HG03039 (cell line): Measurements from ENCODE around the gene PRSS21.

ENCODE experiments used
- ATAC-seq: cut with Tn5 transposase; IDR thresholded peaks from one replicate; pipeline ENCODE4 v1.9.1; 2021; ENCODE audit warnings: mild to moderate bottlenecking, moderate library complexity; ENCODE audit not compliant: unreplicated experiment

The PRSS21 gene

DNA sequence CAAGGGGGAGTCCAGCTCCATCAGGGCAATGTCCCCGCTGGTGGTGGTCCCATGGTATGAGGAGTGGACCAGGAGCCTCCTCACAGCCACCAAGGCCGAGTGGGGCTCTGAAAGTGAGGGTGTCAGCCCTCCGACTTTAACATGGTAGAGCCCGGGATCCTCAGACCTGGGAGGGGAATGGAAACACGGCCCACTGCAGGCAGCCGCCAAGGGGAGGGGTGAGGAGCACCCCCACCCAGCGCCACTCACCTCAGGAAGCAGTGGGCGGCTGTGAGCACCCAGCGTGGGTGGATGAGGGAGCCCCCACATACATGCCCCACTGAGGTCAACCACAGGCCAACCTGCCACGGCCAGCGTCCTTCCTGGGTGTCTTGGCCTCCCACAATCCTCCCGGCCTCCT, 23.9 kb downstream of the PRSS21 start:
- no peak for ATAC-seq

DNA sequence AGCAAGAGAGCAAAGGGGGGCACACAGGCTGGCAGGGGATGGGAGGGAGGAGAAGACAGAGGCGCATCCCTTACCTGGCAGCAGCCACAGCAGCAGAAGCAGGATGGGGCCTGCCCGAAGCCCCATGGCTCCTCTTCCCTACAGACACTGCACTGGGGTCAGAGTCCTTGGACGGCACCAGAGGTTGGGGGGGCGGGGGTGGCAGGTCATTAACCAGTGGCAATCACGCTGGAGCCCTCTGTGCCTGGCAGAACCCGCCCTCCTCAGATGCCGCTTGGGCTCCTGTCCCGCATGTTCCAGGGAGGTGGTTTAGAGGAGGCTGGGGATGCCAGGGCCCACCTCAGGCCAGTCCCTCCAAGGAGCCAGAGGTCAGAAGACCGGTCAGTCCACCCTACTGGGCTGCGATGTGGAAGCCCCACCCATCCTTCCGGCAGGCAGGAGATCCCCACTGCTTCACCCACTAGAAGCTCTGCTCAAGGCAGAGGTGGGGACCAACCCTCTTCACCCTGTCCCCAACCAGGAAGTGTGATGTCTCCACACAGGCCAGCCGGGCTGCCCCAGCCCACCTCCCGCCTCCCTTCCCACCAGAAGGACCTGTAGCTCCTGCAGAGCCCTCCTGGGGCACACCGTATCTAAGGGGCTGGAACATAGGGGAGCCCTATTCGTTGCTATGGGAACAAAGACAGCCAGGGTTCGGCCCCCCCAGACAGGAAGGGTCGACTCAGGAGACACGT, 24.7 kb downstream of the PRSS21 start:
- ATAC-seq = no peak

DNA sequence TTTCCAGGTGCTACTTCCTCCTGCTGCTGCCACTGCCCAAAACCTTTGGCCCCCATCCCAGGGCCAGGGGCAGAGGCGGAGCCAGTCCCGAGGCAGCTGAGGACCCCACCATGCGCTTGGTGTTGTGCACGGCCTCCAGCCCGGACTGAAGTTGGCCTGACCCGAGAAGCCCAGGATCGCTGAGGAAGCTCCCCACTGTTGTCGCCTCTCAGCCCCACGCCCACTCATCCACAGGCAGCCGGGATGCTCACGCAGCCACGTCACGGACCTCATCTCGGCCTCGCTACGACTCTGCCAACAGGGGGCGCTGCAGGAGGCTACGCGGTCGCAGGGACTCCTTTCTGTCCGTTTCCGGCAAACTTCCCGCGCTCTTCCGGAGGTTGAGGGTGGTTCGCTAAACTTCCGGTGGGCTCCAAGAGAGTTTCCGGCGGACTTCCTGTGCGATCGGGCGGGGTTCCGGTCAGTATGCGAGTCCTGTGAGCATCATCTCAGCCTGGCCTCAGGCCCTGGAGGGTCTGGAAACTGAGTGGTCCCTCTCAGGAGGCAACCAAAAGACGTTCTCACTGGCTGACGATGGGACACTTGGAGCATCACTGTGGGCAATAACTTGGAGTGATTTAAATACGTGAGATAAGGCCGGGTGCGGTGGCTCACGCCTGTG, 25.4 kb downstream of the PRSS21 start:
- no peak for ATAC-seq

DNA sequence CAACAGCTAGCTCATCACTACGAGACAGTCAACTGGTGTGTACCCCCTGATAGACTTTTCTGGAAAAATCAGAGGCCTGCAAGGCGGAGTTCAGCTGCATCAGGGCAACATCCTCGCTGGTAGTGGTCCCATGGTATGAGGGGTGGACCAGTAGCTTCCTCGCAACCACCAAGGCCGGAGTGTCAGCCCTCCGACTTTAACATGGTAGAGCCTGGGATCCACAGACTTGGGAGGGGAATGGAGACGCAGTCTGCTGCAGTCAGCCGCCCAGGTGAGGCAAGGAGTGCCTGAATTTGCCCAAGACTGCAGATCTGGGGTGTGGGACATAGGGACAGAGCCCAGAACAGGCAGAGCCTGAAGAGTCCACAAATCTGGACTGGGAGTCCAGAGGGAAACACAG, 26.5 kb downstream of the PRSS21 start:
- ATAC-seq = no peak

DNA sequence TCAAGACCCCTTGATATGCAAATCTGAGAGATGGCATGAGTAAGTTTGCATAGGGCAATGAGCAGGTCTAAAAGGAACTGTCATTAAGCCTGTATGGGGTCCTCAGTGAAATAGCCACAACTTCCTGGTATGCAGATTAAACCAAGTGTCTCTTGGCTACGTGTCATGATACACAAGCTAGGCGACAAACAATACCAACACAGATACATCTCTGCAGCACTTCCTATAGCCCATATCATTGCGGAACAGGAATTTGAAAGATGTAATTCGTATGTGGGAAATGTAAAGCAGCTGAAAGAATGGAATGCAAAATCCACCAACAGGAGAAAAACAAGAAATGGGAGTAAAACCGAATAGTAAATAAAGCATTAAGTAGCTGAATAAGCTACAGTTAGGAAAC, 28.1 kb downstream of the PRSS21 start:
- ATAC-seq = no peak

DNA sequence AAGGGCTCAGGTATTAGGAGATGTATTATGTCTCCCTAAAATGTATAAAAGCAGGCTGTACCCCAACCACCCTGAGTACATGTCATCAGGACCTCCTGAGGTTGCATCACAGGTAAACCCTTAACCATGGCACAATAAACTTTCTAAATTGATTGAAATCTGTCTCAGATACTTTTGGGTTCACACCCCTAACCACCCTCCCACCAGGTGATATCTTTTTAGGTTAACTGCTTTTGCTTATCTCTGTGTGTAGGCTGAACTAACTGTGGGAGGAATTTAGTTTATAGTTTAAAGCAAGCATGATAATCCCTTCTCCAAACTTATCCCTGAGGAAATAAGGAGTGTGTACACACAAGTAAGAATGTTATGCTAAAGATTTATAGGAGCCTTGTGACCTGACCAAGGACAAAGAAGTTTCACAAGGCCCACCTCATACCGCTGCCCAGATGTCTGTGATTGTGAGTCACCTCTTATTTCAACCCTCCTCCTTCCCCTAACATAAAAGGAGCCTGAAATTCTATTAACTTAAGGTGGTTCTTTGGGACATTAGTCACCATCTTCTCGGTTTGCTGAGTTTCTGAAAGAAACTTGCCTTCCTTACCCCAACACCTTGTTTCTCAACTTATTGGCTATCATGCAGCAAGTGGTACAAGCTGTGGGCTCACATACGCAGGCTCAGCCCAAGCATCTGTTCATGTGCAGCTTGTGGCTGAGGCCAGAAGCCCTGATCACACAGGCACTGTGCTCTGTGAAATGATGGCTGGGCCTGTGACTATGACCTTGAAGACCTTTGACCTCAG, 29.7 kb downstream of the PRSS21 start:
- no peak for ATAC-seq

DNA sequence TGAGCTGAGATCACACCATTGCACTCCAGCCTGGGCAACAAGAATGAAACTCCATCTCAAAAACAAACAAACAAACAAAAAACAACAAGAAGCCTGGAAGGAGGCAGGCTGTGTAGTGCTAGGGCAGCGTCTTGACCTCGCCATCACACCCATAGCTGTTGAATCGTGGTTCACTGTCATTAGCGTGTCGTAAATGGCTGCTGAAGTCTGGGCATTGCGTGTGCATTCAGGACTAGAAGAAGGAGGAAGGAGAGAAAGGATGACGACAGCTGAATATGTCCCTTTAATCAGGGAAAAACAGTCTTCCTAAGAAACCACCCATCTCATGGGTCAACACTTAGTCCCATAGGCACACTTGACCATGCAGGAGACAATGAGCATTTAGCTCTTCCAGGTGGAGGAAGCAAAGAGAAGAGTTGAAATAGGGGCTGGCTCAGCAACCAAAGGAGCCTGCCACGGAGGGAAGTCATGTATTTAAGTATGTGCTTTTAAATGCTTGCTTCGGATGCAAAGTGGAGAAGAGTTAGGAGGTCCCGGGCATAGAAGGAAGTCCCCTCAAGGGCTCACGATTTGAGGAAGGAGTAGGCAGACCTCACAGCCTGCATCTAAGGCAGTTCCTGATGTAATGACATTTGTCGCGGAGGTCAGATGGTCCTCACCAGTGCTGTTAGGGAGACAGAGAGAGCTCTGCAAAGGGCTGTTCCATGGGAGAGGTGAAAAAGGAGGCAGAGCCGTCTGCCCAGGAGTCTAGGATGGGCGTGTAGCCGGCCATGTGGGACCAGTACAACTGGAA, 32.1 kb downstream of the PRSS21 start:
- ATAC-seq = no peak

DNA sequence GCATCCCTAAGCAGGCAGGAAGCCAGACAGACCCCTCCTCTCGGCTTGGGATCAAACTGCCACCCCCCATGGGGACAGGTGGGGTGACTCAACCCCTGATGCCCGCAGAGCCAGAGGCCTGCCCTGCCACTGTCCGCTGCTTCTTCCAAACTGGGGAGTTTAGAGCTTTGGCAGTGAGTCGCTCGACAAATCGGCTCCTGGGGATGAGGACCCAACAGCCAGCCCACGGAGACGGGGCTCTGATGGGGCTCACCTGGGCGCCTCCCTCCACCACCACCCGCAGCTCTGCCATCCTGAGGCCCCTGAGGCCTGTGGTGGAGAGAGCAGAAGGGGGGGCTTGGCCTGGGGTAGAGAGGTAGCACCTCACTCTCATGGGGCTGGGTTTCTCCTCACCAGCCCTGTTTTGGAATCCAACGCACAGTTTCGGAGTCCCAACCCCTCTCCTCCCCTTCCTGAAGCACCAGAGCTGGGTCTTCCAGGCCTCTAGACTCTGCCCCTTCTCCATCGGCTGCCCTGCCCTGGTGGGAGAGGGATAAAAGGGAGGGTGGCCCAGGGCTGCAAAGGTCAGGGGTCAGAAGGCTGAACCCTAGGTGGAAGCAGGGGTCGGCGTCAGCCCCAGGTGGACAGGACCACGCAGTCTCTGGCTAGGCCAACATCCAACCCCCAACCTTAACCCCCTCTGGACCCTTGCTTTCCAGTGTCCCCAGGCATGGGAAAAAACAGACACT, 35.1 kb downstream of the PRSS21 start:
- no peak for ATAC-seq

DNA sequence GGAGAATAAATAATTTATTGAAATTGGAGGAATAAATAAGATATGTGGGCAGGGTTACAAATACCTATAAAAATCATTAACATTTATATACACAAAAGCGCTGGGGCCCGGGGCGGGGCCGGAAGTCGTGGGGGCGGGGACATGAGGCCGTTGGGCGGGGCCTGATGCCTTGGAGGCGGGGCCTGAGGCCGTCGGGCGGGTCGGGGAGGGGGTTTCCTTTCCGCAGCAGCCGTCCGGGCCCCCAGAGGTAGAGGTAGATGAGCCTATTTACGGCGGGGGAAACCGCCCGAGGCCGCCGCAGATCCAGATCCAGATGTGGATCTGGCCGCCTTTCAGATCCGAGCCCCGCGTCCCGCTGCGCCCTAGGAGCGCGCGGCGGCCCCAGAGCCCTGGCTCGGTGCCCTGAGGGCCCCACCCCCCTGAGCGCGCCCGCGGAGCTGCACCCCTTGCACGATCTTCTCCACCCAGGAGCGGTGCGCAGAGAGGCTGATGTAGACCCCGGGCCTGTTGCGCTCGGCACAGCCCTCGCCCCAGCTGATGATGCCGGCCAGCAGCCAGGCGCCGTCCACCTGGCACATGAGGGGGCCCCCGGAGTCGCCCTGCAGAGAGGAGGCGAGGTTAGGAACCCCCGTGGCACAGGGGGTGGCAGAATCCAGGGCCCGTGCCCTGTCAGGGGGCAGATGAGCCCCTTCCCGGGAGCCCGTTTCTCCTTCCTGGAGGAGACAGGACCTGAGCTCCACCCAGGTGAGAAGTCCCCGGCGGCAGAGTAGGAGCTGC, 35.9 kb downstream of the PRSS21 start:
- ATAC-seq = no peak

DNA sequence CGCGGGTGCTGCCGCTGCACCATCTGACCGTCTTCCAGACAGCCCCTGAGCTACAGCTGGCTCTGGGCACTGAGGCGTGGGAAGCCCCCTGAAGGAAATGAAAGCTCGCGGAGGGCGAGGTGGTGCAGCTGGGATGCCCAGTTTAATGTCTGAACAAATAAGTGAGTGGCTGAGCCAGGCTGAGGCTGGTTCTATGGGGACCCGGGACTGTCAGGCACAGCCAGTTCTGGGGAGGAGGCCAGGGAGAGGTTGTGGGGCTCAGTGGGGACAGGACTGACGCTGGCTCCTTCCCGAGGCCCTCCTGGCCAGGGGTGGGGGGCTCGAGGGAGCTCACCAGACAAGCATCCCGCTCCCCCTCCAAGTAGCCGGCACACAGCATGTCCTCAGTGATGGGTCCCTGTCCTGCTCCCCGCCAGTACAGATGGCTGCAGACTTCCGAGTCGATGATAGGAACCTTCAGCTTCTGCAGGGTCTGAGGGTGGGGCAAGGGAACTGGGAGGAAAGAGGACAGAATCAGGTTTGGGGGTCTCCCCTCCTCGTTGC, 36.6 kb downstream of the PRSS21 start:
- ATAC-seq = no peak

DNA sequence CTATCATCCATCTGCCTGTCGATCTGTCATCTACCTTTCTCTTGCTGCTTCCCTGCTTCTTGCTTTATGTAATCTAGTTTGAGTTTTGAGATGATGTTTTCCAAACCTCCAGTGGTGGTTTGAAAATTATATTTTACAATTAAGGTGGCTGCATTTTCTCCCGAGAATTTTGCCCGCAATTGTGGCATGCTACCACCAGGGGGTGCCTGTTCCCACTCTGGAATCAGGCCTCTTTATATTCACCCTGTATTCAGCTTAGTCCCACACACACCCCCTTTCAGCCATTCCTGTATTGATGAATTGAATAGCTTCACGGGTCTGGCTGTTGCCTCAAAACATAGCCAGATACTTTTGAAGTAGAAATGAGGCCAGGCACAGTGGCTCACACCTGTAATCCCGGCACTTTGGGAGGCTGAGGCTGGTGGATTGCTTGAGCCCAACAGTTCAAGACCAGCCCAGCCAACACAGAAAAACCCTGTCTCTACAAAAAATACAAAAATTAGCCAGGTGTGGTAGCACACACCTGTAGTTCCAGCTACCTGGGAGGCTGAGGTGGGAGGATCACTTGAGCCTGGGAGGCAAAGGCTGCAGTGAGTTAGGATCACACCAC, 37.8 kb downstream of the PRSS21 start:
- no peak for ATAC-seq

DNA sequence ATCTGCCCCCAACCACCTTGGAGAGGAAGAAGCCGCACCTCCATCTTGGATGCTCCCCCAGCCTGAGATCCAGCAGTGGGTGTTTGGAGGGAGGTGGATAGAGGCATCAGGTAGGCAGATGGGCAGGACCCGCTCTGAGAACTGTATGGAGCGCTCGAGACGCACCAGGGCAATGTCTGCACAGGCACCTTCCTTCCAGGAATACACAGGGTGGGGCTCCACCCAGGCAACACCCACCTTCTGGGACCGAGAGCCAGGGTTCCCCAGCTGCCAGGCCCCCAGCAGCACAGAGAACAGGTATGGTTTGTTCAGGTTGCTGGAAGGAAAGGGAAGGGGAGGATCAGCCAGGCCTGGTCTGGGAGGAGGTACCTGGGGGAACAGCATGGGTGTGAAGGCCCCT, 38.5 kb downstream of the PRSS21 start:
- no peak for ATAC-seq

DNA sequence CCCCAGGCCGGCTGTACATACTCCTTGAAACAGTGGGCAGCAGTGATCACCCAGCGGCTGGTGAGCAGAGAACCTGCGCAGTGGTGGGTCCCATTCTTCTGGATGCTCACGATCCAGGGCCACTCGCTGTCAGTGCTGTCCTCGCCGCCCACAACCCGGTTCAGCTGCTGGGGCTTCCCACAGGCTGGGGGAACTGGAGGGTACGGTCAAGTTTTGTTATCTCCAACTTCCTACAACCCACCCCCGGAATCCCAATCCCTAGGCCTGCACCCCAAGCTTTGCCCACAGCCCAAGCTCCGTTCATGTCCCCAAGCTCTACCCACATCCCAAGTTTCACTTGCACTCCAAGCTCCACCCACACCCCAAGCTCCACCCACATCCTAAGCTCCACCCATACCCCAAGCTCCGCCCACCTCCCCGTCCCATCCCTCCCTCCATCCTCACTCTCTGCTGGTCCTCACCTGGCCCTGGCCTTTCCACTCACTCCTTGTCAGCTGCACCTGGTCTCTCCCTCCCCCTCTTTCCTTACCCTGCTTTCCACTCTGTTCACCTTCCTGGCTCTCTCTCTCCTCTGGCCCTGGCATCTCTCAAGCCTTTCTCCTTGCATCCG, 39.1 kb downstream of the PRSS21 start:
- no peak for ATAC-seq

DNA sequence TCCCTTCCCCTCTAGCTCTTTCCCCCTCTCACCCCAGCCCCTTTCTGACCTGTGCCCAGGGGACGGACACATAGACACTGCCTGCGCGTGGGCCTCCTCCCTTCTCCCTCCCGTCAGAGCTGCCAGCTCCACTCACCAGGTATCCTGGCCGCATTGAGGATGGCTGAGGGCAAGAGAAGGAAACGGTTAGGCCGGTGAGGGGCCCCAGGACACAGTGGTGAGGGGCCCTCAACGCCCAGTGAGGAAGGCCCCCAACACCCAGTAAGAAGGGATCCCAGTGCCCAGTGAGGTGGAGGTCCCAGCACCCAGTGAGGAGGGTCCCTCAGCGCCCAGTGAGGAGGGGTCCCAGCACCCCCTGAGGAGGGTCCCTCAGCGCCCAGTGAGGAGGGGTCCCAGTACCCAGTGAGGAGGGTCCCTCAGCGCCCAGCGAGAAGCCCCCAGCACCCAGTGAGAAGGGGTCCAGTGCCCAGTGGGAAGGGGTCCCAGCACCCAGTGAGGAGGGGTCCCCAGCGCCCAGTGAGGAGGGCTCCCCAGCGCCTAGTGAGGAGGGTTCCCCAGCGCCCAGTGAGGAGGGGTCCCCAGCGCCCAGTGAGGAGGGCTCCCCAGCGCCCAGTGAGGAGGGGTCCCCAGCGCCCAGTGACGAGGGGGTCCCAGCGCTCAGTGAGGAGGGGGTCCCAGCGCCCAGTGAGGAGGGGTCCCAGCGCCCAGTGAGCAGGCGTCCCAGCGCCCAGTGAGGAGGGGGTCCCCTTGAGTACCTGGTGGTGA, 39.8 kb downstream of the PRSS21 start:
- no peak for ATAC-seq

DNA sequence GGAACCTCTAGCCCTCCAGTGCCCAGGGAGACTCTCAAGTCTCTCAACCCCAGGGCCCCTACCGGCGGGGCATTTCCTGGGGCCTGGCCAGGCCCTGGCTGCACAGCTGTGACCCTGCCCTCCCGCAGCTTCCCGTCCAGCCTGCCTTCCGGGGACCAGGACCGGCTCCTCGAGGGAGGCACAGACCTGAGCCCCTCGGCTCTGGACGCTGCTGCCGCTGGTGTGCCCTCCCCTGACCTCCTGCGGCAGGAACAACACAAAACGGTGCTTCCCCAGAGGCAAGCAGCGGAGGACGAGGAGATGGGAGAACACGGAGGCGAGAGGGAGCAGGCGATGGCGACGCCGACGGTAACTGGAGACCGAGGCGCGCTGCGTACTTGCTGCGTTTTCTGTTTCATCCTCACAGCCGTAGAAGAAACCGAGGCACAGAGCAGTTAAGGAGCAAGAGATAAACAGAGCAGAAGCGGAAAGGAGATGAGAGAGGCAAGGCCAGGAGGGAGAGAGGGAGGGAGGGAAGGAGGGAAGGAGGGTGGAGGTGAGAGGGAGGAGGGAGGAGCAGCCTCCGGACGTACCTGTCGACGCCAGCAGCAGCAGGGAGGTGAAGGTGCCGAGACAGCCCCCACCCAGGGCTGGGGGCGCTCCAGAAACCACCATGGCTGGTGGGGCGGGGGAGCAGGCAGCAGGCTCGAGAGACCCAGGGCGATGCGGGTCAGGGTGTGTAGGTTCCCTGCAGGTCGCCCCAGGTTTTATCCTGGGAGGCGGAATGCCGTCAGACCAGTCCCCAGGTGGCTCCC, 40.6 kb downstream of the PRSS21 start, which contains the start of gene PRSS22:
Gene PRSS22, minus strand, starts transcription at position 720 of the 794 bp plus-strand sequence. Its CDS starts 66 bp downstream, at position 654.
- no peak for ATAC-seq

DNA sequence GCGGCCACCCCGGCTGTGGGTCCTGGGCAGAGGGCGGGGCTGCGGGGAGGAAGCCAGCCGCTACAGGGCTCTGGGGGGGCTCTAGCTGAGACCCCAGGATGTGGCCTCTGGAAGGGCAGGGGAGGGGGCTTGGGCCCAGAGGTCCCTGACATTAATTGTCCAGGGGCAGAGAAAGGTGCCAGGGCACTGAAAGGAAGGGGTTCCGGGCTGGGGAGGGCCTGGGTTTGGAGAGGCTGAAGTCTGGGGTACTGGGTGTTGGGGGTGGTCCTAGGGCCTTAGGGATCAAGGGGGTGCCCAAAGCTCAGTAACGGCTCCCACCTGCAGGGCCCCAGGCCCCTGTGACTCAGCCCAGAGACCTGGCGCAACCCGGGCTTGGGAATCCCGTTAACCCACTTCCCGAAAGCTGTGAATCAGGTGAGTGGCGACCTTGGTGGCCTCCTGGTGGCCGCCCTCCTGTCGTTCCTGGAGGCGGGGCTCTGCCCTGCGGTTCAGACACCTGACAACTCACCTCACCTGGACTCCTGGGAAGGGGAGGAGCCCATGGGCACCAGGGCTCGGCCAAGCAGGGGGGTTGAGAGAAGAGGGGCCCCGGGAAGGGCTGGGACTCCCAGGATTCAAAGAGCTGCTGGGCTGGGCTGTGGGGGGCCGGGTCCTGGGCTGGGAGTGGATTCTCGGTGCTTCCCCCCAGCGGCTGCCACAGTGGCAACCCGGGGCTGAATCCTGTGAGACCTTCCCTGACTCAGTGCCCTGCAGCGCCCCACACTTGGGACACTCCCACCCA, 41.4 kb downstream of the PRSS21 start:
- no peak for ATAC-seq
